H9 (cell line): ENCODE results near the gene SPRED1. TPM values are rescaled to one million over a fixed set of nuclear protein-coding genes. Genes with fewer than 3 reads are reported as not detected.
A peak's percentile ranks its signal among the peaks of the same experiment; 100 is the strongest.

Experiments
- DNase-seq: peaks from one replicate; pipeline ENCODE4 v3.0.0-alpha.2; 2017
- H2AFZ ChIP-seq: one replicate; pipeline ENCODE4 v1.6.1; 2013; ENCODE audit warnings: mild to moderate bottlenecking, low read length, control low read depth, moderate library complexity
- H2AK5ac ChIP-seq: 2 replicates; pipeline ENCODE4 v1.6.1; 2013; ENCODE audit warnings: low read length, control low read depth, mixed read lengths; ENCODE audit not compliant: insufficient read length
- H2BK120ac ChIP-seq: one replicate; pipeline ENCODE4 v1.6.1; 2013; ENCODE audit warnings: low read depth, mild to moderate bottlenecking, low read length, control low read depth, inconsistent platforms; ENCODE audit not compliant: poor library complexity, severe bottlenecking
- H2BK12ac ChIP-seq: 2 replicates; pipeline ENCODE4 v1.6.1; 2013; ENCODE audit warnings: low read length, control low read depth, mixed read lengths, low read depth; ENCODE audit not compliant: insufficient read length
- H2BK15ac ChIP-seq: 2 replicates; pipeline ENCODE4 v1.6.1; 2013; ENCODE audit warnings: low read depth, low read length, control low read depth
- H2BK20ac ChIP-seq: one replicate; pipeline ENCODE4 v1.6.1; 2013; ENCODE audit warnings: low read depth, mild to moderate bottlenecking, low read length, control low read depth, inconsistent platforms; ENCODE audit not compliant: poor library complexity, severe bottlenecking
- H2BK5ac ChIP-seq: 2 replicates; pipeline ENCODE4 v1.6.1; 2013; ENCODE audit warnings: low read length, control low read depth, mixed read lengths; ENCODE audit not compliant: insufficient read length
- H3K14ac ChIP-seq: 2 replicates; pipeline ENCODE4 v1.6.1; 2013; ENCODE audit warnings: low read length, control low read depth; ENCODE audit not compliant: insufficient read depth
- H3K18ac ChIP-seq: 2 replicates; pipeline ENCODE4 v1.6.1; 2013; ENCODE audit warnings: low read depth, mild to moderate bottlenecking, mixed read lengths, low read length, control low read depth; ENCODE audit not compliant: insufficient read length
- H3K23ac ChIP-seq: 2 replicates; pipeline ENCODE4 v1.6.1; 2013; ENCODE audit warnings: low read length, control low read depth, mixed read lengths, low read depth; ENCODE audit not compliant: insufficient read length
- H3K23me2 ChIP-seq: 2 replicates; pipeline ENCODE4 v1.6.1; 2013; ENCODE audit warnings: low read depth, mild to moderate bottlenecking, mixed read lengths, low read length, control low read depth; ENCODE audit not compliant: insufficient read length, poor library complexity, severe bottlenecking
- H3K27ac ChIP-seq: 2 replicates; pipeline ENCODE4 v1.5.1; 2013; ENCODE audit warnings: low read length, control low read depth, mixed read lengths, low read depth; ENCODE audit not compliant: insufficient read length
- H3K27me3 ChIP-seq: 2 replicates; pipeline ENCODE4 v1.6.1; 2013; ENCODE audit warnings: low read length, control low read depth, inconsistent platforms; ENCODE audit not compliant: insufficient read depth
- H3K4ac ChIP-seq: 2 replicates; pipeline ENCODE4 v1.6.1; 2013; ENCODE audit warnings: low read depth, mild to moderate bottlenecking, control low read depth, inconsistent platforms, low read length, moderate library complexity
- H3K4me1 ChIP-seq: 2 replicates; pipeline ENCODE4 v1.6.1; 2013; ENCODE audit warnings: low read length, control low read depth, inconsistent platforms; ENCODE audit not compliant: insufficient read depth
- H3K4me2 ChIP-seq: 2 replicates; pipeline ENCODE4 v1.6.1; 2013; ENCODE audit warnings: low read length, control low read depth, mixed read lengths; ENCODE audit not compliant: insufficient read length, insufficient read depth
- H3K56ac ChIP-seq: 2 replicates; pipeline ENCODE4 v1.6.1; 2013; ENCODE audit warnings: low read depth, mild to moderate bottlenecking, mixed read lengths, low read length, control low read depth; ENCODE audit not compliant: insufficient read length
- H3K79me1 ChIP-seq: 2 replicates; pipeline ENCODE4 v1.6.1; 2013; ENCODE audit warnings: low read depth, mild to moderate bottlenecking, moderate library complexity, low read length, control low read depth, inconsistent platforms; ENCODE audit not compliant: insufficient read depth, poor library complexity, severe bottlenecking
- H3K79me2 ChIP-seq: 2 replicates; pipeline ENCODE4 v1.6.1; 2013; ENCODE audit warnings: low read length, control low read depth, inconsistent platforms; ENCODE audit not compliant: insufficient read depth
- H3K9ac ChIP-seq: 2 replicates; pipeline ENCODE4 v1.6.1; 2013; ENCODE audit warnings: low read length, control low read depth, mixed read lengths; ENCODE audit not compliant: insufficient read length; ENCODE audit errors: extremely low read depth
- H3K9me3 ChIP-seq: one replicate; pipeline ENCODE4 v1.6.1; 2013; ENCODE audit warnings: low read depth, low read length, inconsistent platforms; ENCODE audit not compliant: control insufficient read depth
- H3T11ph ChIP-seq: one replicate; pipeline ENCODE4 v1.6.1; 2013; ENCODE audit warnings: mild to moderate bottlenecking, low read length, control low read depth, inconsistent platforms
- H4K20me1 ChIP-seq: one replicate; pipeline ENCODE4 v1.6.1; 2013; ENCODE audit not compliant: control insufficient read depth, insufficient read length, insufficient read depth
- H4K5ac ChIP-seq: 2 replicates; pipeline ENCODE4 v1.6.1; 2013; ENCODE audit warnings: low read depth, mild to moderate bottlenecking, mixed read lengths, low read length, control low read depth; ENCODE audit not compliant: insufficient read length
- H4K8ac ChIP-seq: replicated peaks from 2 replicates; pipeline ENCODE4 v1.6.1; 2013; ENCODE audit warnings: low read length, control low read depth, mixed read lengths, low read depth; ENCODE audit not compliant: insufficient read length
- H4K91ac ChIP-seq: 2 replicates; pipeline ENCODE4 v1.6.1; 2013; ENCODE audit warnings: low read depth, mild to moderate bottlenecking, moderate library complexity, mixed read lengths, low read length, control low read depth; ENCODE audit not compliant: insufficient read length
- H3K27ac Mint-ChIP-seq, 3 experiments: 2 replicates in 2 of 3; 3 replicates in 1 of 3; pipeline ENCODE4 v1.8.0; 2020 to 2021; ENCODE audit warnings: mixed read lengths in 3 of 3, mild to moderate bottlenecking in 1 of 3, moderate library complexity in 1 of 3
- H3K27me3 Mint-ChIP-seq: 2 replicates; pipeline ENCODE4 v1.8.0; 2021; ENCODE audit warnings: low read depth, mild to moderate bottlenecking, moderate library complexity, mixed read lengths
- H3K36me3 Mint-ChIP-seq, 3 experiments: 2 replicates in 2 of 3; 3 replicates in 1 of 3; pipeline ENCODE4 v1.8.0; 2020 to 2021; ENCODE audit warnings: low read depth in 3 of 3, mixed read lengths in 3 of 3; ENCODE audit not compliant: insufficient read depth in 1 of 3
- H3K4me1 Mint-ChIP-seq, 2 experiments: 2 replicates each; pipeline ENCODE4 v1.8.0; 2020; ENCODE audit warnings: mixed read lengths in 2 of 2
- H3K4me3 Mint-ChIP-seq, 2 experiments: 2 replicates in 1 of 2; 3 replicates in 1 of 2; pipeline ENCODE4 v1.8.0; 2020 to 2021; ENCODE audit warnings: mild to moderate bottlenecking in 2 of 2, mixed read lengths in 2 of 2, moderate library complexity in 1 of 2
- H3K9me3 Mint-ChIP-seq, 2 experiments: 2 replicates in 1 of 2; 3 replicates in 1 of 2; pipeline ENCODE4 v1.8.0; 2020; ENCODE audit warnings: mild to moderate bottlenecking in 2 of 2, mixed read lengths in 2 of 2, moderate library complexity in 1 of 2
- CTCF ChIP-seq: fragments of 200-600 bp; sonication (generic); conservative IDR thresholded peaks from 3 replicates; pipeline ENCODE4 v1.8.0; 2021; ENCODE audit warnings: antibody characterized with exemption, mild to moderate bottlenecking
- WGBS: extraction: QIAGEN DNeasy Blood & Tissue Kit; methylation state at CpG from one replicate; pipeline ENCODE4 v1.1.7; 2013; ENCODE audit warnings: missing lambda C conversion rate, low lambda C conversion rate, mixed read lengths; ENCODE audit not compliant: insufficient read length; ENCODE audit errors: extremely low coverage; 5-methylcytosine and 5-hydroxymethylcytosine counted together
- total RNA-seq: library from RNA; stranded (reverse); gene quantifications from 2 replicates; pipeline ENCODE4 v1.2.1, GENCODE V29; 2021

Gene SPRED1
- total RNA-seq, 1 experiment from 2014 or later, result 41.0 TPM

DNA sequence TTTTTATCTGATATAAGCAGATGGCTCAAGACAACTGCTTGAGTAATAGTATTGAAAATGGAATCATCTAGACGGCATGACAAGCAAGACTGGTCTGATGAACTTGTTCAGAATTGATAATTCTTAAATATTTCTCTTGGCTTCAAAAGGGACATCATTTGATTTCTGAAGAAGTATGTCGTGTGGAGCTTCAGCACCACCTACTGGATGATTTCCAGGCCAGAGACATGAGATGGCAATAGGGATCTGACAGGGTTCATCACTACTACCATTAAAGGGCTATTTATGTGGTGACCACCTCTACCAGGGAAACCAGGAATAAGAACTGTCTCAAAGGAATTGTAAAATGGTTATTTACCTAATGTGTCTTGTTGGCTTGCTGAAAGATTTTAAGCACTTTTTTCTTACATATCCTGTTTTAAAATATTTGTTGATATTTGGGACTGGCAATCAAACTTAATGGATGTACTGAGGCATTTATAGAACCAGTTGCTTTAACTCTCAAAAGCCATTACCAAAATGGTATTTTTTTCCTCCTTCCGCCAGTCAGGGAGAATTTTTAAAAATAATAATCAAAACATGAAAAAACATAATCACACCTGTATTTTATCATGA lies 101.8 kb downstream of the SPRED1 start:
- Histone ChIP-seq H3K27ac (no peak overlapping the region), H3K23ac (no peak overlapping the region), H3K9ac (no peak overlapping the region), H4K5ac (no peak overlapping the region), H2AFZ (no peak overlapping the region), H2BK5ac (no peak overlapping the region), H3K27me3 (no peaks in the 10 kb centered on the region), H3K4me2 (no peak overlapping the region), H3K14ac (no peak overlapping the region), H3K23me2 (no peaks in the 10 kb centered on the region), H3K4me1 (no peaks in the 10 kb centered on the region; the same call in 1 of the 2 replicates), H2BK12ac (no peak overlapping the region), H2BK20ac (no peak overlapping the region), H3T11ph (no peak overlapping the region), H3K4ac (no peak overlapping the region), H2BK120ac (no peak overlapping the region), H4K91ac (no peak overlapping the region), H3K79me2 (no peaks in the 10 kb centered on the region), H4K8ac (no peak overlapping the region), H3K79me1 (no peaks in the 10 kb centered on the region), H4K20me1 (no peaks in the 10 kb centered on the region), H3K18ac (no peak overlapping the region), H3K56ac (no peak overlapping the region), H2AK5ac (no peak overlapping the region), H3K9me3 (no peaks in the 10 kb centered on the region), H2BK15ac (no peak overlapping the region)
- DNase-seq, result peak; percentile 36
- Mint-ChIP-seq H3K27ac (no peak overlapping the region), H3K9me3 (no peaks in the 10 kb centered on the region), H3K4me1 (peaks cover 6 to 11% of the 10 kb centered on the region in 2 experiments), H3K36me3 (peaks cover 5 to 24% (median 18%) of the 10 kb centered on the region in 3 experiments; a peak in 5 of 7 replicates), H3K4me3 (no peak overlapping the region), H3K27me3 (no peaks in the 10 kb centered on the region)
- peak; percentile 82 for TF ChIP-seq CTCF
- WGBS, result no CpG with 5 or more reads among the region's 3 CpGs
